Sigmoid colon (tissue), 4 donors: ENCODE data around the gene LIMK2.

Source experiments
- CTCF ChIP-seq, 4 experiments: fragments of 450-650 bp in 3 of 4; fragments of 200-600 bp in 1 of 4; IDR thresholded peaks; one replicate each; pipeline ENCODE4 v1.5.1; 2016 to 2019; ENCODE audit warnings: antibody characterized with exemption in 4 of 4, mild to moderate bottlenecking in 3 of 4, moderate library complexity in 2 of 4
- EP300 ChIP-seq, 4 donors: sonication (generic); formaldehyde crosslinking; IDR thresholded peaks; one replicate each; pipeline ENCODE4 v1.6.1; 2017; ENCODE audit warnings: antibody characterized with exemption in 4 of 4
- POLR2A ChIP-seq, 2 donors: fragments of 450-650 bp; IDR thresholded peaks; one replicate each; pipeline ENCODE4 v1.6.1; 2016; ENCODE audit warnings: antibody characterized with exemption in 2 of 2, mild to moderate bottlenecking in 2 of 2, moderate library complexity in 2 of 2
- POLR2AphosphoS5 ChIP-seq, 4 donors: sonication (generic); formaldehyde crosslinking; IDR thresholded peaks; one replicate each; pipeline ENCODE4 v1.6.1; 2017; ENCODE audit warnings: antibody characterized with exemption in 4 of 4

- TF ChIP-seq EP300 (IDR thresholded peaks at IDR 0.05) (no peak), CTCF (IDR thresholded peaks at IDR 0.05) (no peak), POLR2A (IDR thresholded peaks at IDR 0.05) (no peak), POLR2AphosphoS5 (IDR thresholded peaks at IDR 0.05) (no peak)
These were observed 32.9 kb downstream of the LIMK2 start for GRCh38 chr22:31244943-31245451.
